Forelimb muscle (tissue), 1 donor: ENCODE results near the gene MITD1. TPM values are rescaled to one million over a fixed set of nuclear protein-coding genes. Genes with fewer than 3 reads are reported as not detected.
"Not testable (repeated sequence)": the region's sequence is repeated elsewhere in the genome, so short reads cannot be mapped to it uniquely, and the experiment has no call there.

Source experiments
- DNase-seq: peaks from one replicate; pipeline ENCODE4 v3.0.0-alpha.2; 2013; ENCODE audit warnings: low read depth
- polyA plus RNA-seq: library from polyadenylated mRNA; unstranded; fragments of 120-200 nt; gene quantifications from one replicate; pipeline ENCODE4 v1.2.1, GENCODE V29; 2013; ENCODE audit not compliant: insufficient read length

The MITD1 gene
- polyA plus RNA-seq = 23.4 TPM

DNA sequence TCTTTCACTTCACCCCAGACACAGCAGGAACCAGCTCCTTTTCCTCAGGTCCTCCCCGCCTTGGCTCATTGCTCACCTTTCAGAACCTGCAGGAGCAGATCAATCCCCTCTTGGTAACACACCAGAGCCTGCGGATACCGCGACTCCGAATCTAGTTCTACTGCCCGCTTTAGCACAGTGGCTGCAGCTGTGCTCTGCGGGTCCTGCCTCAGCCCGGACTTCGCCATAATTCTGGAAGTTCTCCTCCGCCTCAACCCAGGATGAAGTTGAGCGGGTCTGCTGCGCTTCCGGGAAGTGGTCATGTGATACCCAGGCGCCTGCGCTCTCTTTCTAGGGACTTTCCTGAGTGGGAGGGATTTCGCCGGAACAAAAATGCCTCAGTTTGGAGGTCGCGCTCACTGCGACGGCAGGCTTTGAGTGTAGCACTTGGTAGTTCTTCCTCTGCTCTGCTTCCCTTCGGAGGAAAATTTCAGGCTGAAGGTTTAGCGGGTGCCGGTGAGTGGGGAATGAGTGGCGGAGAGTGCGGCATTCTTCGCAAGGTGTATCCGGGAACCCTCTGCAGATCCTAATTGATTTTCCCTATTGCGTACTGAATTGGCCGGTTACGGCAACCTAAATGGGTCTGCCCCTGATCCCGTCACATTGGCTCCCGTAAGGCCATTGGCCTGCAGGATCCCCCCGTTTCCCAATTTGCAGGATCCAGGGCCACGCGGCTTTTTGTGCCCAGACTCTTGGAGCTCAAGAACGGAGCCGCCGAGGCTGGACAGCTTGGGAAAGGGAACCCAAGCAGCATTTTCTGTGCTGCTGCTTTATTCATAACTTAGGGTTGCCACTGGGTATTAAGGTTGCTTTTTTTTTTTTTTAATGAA, at the start of gene MITD1, which contains the start of gene MRPL30:
TSS of gene MITD1 (minus strand) at position 304 of the 869 bp plus-strand sequence. CDS start at position 227, 77 bp downstream.
TSS of gene MRPL30 (plus strand) at position 430 of the 869 bp plus-strand sequence. CDS start 5,020 bp downstream, outside the sequence.
- DNase-seq = peak; percentile 95

DNA sequence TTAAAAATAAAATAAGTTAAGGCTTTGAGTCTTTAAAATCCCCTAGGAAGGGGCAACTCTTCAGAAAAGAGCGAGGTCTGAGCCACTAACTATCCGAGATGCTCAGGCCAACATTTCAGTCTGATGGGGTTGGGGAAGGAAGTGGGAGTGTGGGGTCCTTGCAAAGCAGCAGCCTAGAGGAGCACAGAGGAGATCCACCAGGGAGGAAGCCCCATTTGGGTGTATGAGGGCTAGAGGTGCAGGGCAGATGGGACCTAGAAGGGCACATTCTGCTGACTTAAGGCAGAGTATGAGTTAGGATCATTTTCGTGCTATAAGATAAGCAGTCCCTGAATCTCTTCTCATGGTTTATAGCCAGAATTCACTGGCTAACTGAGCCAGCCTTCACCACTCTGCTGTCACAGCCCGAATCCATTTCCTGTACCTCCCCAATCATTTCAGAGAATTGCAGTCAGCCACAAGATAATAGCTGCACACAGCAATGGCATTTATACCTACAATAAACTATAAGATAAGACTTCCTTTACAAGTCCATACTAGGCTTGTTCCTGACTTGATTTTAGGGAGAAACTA, 37.2 kb upstream of the MITD1 start:
- DNase-seq = no peak

DNA sequence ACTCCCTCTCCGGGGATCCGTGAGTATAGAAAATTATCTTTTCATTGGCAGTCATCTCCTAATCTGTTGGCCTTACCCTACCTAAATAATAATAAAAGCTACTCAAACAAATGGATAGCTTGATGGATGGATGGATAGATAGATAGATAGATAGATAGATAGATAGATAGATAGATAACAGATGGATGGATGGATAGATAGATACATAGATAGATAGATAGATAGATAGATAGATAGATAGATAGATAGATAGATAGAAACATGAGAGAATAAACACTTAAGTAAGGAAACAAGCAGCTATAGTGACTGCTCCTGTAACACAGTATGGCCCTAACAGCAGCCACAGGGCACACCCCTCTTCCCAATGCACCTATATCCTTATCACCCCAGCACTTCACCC, 35.2 kb upstream of the MITD1 start:
- DNase-seq = no peak

DNA sequence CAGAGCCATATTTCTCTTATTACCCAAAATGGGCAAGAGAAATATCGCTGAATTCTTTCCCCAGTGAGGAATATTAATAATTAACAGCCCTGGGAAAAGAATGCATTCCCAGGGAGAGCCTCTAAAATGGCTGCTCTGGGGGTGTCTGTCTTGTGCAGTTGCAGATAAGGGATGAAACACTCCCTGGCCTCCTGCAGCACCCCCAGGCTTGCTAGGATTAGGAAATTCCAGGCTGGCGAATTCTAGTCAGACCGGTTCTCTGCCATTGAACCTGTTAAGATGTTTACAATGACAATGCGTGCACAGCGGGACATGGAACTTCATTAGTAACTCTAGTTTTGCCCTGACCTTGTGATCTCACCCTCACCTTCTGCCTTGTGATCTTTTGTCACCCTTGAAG, 24.6 kb upstream of the MITD1 start:
- no peak for DNase-seq

DNA sequence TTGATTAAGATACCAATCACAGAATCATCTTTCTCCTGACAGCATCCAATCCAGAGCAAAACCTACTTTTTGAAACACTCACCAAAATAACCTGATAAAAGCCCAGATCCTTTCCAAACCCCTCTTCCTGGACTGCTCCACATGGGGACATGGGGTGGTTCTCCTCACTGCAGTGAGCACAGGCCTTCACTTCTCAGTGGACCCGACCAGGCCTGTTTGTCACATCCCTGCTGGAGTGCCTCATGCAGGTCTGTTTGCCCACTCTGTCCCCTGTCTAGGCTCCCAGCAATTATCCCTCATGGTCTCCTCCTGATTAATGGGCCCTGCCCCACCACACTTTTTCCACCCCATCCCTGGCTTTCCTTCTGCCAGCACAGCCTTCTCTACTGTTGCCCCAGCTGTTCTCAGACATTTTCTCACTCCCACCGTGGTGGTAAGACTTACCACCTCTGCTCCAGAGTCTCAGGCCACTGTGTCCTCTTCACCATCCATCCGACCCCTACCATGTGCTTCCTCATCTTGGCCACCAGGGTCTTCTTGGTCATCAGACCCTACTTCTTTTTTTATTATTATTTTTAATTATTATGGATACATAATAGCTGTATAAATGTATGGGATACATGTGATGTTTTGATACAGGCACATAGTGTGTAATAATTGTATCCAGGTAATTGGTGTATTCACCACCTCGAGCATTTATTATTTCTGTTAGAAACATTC, 21.3 kb upstream of the MITD1 start:
- DNase-seq = no peak

DNA sequence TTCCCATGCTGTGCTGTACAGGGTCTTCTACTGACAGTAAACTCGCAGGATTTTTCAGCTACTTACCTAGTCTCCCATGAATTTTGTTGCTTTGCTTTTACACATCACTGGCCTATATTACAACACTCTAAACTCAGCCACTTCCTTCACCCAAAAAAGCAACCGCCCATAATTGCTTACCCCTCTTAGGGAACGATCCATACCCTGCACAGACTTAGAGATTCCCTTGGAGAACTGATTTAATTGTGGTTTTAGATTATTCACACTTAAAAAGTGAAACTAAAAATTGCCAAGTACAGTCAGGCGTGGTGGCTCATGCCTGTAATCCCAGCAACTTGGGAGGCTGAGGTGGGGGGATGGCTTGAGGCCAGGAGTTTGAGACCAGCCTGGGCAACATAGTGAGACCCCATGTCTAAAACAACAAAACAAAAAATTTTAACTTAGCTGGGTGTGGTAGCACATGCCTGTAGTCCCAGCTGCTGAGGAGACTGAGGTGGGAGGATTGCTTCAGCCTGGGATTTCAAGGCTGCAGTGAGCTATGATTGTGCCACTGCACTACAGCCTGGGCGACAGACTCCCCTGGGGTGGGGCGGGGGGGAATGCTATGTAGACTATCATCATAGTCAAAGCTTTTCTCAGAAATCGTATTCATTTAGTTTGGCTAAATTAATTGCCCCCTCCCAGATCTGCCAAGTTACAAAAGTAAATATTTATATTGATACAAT, 19.4 kb upstream of the MITD1 start:
- DNase-seq = no peak

DNA sequence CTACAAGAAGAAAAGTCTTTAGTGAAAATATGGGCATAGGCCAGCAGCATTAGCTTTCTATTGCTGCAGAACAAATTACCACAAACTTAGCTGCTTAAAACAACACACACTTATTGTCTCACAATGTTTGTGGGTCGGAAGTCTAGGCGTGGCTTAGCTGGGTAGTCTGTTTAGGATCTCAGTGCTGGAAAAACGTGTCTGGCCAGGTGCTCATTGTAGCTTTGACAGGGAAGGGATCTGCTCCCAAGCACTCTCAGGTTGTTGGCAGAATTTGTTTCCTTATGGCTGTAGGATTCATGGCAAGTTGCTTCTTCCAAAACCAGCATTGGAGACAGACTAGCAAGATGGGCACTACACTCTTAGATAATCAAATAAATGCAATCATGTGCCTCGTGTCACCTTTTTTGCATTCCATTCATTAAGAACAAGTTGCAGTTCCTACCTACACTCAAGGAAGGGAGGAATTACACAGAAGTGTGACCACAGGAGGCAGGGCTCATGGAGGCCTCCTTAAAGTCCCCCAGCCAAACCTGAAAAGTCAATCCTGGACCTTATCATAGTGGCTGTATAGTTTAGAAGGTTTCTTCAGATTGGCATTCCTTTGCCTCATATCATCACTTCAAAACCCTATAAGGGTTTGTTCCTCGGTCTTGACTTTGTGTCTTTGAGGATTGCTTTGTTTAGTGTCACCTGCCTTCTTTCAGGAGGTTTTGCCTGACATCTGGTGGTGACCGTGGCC, 17.4 kb upstream of the MITD1 start:
- no peak for DNase-seq

DNA sequence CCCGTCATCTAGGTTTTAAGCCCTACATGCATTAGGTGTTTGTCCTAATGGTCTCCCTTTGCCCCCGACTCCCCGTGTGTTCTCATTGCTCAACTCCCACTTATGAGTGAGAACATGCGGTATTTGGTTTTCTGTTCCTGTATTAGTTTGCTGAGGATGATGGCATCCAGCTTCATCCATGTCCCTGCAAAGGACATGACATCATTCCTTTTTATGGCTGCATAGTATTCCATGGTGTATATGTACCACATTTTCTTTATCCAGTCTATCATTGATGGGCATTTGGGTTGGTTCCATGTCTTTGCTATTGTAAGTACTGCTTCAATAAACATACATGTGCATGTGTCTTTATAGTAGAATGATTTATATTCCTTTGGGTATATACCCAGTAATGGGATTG, 11.5 kb upstream of the MITD1 start:
- not testable (repeated sequence) for DNase-seq

DNA sequence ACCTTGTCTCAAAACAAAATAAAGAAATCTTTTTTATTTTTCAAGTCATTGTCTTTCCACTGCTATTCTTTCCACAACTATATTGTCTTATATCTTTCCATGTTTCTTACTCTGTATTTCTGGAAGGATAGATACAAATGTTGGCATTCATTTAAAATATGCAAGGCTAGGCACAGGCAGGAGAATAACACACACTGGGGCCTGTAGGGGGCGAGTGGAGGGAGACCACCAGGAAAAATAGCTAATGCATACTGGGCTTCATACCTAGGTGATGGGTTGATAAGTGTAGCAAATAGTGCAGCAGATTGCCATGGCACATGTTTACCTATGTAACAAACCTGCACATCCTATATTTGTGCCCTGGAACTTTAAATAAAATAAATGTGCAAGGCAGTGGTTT, 9.7 kb upstream of the MITD1 start:
- DNase-seq = no peak

DNA sequence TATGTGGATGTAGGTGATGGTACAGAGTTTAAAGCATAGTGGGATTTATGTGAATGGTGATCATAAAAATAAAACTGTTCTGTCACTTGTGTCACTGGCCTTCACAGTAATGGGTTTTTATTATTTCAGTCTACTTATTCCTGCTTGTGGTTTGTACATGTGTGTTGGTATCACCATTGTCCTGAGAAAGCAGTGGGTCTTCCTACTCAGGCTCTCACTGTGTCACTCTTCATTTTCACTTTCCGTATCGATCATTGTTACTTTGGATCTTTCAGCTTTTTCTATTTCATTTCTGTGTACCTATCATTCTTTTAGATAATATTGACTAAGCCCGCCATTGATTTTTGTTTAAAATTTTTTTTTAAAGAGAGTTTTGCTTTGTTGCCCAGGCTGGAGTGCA, 7.5 kb upstream of the MITD1 start:
- DNase-seq = no peak

DNA sequence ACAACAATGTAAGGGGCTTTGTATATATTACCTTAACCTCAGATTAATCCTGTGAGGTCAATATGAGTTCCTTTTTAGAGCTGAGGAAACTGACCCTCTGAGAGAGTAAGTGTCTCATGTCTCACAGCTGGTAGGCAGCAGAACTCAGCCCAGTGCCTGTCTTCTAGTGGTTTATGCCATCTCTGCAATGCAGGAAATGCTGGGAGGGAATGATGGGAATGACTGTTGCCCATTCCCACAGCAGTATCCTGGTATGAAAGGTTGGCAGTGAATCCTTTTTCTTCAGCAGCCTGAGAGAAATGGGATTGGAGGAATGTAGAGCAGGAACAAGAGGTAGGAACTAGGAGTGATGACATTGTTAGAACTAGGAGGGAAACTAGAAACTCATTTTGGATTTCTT, 6.2 kb upstream of the MITD1 start:
- DNase-seq = no peak

DNA sequence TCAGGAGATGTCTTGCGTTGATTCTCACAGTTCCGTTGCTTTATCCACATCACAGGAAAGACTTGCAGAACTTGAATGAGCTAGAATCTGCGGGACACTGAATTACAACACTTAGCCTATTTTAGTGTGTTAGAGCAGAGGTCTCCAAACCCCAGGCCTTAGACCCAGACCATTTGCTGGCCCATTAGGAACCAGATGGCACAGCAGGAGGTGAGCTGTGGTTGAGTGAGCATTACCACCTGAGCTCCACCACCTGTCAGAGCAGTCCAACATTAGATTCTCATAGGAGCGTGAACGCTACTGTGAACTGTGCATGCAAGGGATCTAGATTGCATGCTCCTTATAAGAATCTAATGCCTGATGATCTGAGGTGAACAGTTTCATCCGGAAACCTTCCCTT, 4.0 kb upstream of the MITD1 start:
- no peak for DNase-seq

DNA sequence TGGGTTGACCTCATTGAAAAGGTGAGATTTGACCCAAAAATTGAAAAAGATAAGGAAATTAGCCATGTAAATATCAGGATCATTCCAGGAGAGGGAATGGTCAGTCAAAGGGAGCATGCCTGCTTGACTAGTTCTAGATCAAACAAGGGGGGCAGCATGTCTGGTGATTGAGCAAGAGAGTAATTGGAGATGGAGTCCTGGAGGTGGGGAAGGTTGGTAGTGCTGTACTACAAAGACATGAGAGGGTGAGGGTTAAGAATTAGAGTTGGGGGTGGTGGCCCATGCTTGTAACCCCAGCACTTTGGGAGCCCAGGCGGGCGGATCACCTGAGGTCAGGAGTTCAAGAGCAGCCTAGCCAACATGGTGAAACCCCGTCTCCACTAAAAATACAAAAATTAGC, 2.2 kb upstream of the MITD1 start:
- no peak for DNase-seq

DNA sequence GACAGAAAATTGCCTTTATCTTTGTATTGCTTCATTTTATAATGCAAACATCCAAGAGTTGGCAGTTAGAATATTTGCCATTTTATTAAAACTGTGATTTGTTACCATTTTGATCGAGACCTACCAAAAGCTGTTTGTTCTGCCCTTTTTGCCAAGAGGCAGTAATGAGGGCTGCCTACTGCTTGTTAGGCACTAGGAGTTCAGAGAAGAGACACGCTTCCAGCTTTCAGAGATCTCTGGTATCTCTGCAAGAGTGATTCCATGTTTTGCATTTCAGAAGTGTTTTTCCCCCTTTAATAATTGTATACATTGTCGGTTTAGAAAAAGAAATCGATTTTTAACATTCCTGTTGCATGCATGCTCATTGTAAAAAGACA, 754 bp upstream of the MITD1 start:
- DNase-seq = no peak

DNA sequence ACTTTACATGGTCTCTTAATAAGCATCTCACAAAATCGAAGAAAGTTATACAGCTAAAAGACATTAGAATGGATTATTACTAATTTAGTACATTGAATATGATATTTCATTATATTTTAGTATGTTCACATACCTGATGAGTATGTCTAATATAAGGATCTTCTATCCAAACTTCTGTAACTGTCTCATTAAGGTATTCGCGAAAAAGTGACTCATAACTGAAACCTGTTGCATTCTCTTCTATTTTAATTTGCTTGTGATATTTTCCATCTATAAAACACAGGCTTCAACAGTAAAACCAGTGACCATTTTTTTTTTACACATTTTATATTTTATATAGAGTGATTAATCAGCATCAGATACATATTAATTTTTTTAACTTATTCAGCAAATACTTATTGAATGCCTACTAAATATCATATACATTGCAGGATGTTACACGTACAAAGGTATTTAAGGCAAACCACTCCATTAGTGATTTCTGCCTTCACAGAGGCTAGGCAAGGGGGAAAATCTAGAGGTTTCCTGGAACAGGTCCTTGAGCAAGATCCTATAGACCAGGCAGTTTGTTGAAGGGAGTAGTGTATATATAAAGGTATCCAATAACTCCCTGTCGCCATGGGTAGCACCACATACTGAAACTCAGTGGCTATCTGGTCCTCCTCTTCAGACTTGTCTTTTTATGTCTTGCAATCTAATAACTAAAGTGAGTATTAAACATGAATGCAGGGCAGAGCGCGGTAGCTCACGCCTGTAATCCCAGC, 9.3 kb downstream of the MITD1 start:
- DNase-seq = no peak

DNA sequence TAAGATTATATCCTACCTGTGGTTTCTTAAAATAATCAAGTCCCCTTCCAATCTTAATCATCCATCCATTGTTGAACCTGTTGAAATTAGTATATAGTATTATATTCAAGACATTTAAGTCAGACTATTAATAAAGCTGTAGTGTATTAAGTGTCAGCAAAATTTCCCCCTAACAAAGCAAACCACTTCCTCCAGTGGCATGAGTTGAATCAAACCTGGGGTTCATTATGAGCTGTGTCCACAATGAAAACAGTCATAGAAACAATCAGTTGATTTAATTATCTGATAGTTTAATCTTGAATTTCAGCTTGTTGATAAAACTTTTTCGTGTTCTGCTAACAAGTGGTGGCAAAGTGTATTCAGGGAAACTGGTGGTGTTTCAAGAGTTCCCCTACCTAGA, 11.3 kb downstream of the MITD1 start:
- no peak for DNase-seq

DNA sequence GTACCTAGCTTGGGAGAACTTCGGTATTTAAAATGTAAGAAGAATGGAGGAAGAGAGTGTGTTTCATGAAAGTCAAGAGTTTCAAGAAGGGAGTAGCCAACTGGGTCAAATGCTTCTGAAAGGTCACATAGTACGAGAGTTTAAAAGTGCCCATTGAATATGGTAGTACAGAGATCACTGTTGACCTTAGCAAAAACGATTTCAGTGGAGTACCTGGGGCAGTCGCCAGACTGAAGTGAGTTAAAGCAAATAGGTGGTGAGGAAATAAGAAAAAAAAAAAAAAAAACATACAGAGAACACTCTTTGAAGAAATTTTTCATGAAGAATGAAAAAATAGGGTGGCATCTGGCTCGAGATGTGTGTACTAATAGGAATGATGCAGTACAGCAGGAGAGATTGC, 14.6 kb downstream of the MITD1 start:
- no peak for DNase-seq

DNA sequence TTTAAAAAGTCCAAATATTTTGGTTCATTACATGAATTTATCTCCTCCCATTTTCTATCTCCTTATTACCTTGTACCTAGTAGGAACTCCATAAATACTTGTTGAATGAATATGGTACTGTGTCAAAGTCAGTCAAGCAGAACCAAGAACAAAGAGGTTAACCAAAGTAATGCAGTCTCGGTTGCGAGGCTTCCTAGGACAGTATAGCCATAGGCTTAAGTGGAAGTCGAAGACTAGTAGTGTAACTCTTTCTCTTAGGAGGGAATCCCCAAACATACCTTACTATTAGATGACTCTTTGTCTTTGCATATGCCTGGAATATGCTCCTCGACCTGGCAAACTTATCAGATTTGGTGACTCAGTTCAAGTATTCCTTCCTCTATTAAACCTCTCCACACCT, 21.3 kb downstream of the MITD1 start:
- DNase-seq = no peak

DNA sequence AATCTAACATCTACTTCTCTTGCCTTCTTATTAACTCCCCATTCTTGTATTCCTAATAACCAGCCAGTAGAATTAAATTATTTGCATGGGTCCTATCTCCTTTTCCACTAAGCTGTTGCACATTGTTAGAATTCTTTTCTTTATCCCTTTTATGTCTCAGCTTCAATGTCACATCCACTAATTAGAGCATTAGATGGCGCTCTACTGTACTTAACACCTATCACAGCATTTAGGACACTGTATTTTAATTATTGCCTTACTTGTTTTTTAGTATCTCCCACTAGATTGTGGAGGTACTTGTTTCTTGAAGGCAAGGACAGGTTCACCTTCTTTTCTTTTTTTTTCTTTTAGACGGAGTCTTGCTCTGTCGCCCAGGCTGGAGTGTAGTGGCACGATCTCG, 22.3 kb downstream of the MITD1 start:
- DNase-seq = no peak

DNA sequence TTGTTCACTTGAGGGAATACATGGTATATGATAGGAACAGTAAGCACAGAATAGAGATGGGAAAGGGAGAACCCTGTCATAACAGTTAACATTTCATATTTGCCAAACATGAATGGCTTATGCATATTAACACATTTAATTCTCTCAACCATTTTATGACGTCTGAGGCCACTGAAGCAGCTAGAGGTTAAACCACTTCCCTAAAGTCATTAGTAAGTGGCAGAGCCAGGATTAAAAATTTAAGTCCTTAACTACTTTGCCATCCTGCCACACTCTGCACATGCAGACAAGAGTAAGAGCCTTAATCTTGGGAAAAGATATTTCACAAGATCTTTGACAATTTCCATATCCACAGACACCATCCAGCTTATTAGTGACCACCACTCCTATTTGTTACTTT, 24.0 kb downstream of the MITD1 start:
- no peak for DNase-seq
